ENCODE results near the gene GJB3. TPM values are rescaled to one million over a fixed set of nuclear protein-coding genes. Genes with fewer than 3 reads are reported as not detected.
A peak's percentile ranks its signal among the peaks of the same experiment; 100 is the strongest.

The GJB3 gene
- total RNA-seq, 1 experiment from 2014 or later: 74.8 TPM

GRCh38 chr1:34779526-34779925, 1.5 kb upstream of the GJB3 start:
- BruUV-seq (replicated peaks): no TSS peak
- POLR2A ChIA-PET: interaction anchor here (0.9 to 4.5 kb wide), 3 partner anchors 9 to 300 kb away, joined by 3 to 23 read pairs (median 4); partner anchors contain the start of genes TMEM35B and ZMYM1

GRCh38 chr1:34779962-34780361, 1.1 kb upstream of the GJB3 start:
- H3K9me3 Mint-ChIP-seq (ENCODE audit: unreplicated experiment): no peaks in the 10 kb centered on the region
- peaks cover 22% of the 10 kb centered on the region for H3K36me3 Mint-ChIP-seq (ENCODE audit: insufficient read depth, unreplicated experiment)
- ChIA-PET CTCF (interaction anchor here (0.6 to 3.8 kb wide), 4 partner anchors 25 to 1324 kb away, joined by 3 to 19 read pairs (median 5); partner anchors contain the start of genes GJB5 and SMIM12), POLR2A (interaction anchor here (4.5 kb wide), 1 partner anchor 9 kb away, joined by 23 read pairs; no protein-coding TSS in a partner anchor)
- no peaks in the 10 kb centered on the region for H3K27me3 Mint-ChIP-seq (ENCODE audit: insufficient read depth, unreplicated experiment)
- intact Hi-C loops (cut with micrococcal nuclease): loop anchor here (1.0 kb wide), 1 partner anchor 17 kb away; no protein-coding TSS in a partner anchor
- no TSS peak for BruUV-seq (replicated peaks)
- TF ChIP-seq, protein P1, sequence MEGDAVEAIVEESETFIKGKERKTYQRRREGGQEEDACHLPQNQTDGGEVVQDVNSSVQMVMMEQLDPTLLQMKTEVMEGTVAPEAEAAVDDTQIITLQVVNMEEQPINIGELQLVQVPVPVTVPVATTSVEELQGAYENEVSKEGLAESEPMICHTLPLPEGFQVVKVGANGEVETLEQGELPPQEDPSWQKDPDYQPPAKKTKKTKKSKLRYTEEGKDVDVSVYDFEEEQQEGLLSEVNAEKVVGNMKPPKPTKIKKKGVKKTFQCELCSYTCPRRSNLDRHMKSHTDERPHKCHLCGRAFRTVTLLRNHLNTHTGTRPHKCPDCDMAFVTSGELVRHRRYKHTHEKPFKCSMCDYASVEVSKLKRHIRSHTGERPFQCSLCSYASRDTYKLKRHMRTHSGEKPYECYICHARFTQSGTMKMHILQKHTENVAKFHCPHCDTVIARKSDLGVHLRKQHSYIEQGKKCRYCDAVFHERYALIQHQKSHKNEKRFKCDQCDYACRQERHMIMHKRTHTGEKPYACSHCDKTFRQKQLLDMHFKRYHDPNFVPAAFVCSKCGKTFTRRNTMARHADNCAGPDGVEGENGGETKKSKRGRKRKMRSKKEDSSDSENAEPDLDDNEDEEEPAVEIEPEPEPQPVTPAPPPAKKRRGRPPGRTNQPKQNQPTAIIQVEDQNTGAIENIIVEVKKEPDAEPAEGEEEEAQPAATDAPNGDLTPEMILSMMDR (IDR thresholded peaks at IDR 0.05; ENCODE audit: unreplicated experiment): no peak
- peaks cover 52% of the 10 kb centered on the region for H3K4me1 Mint-ChIP-seq (ENCODE audit: insufficient read depth, unreplicated experiment)
- DNase-seq (ENCODE audit: unreplicated experiment): no peak
- H3K4me3 Mint-ChIP-seq (ENCODE audit: unreplicated experiment): peak overlapping the region; percentile 96
- H3K27ac Mint-ChIP-seq (ENCODE audit: low read depth, unreplicated experiment): peak overlapping the region; percentile 66

More at GRCh38 chr1:34779526-34779925, 1.5 kb upstream of the GJB3 start:
- H3K27me3 Mint-ChIP-seq (ENCODE audit: insufficient read depth, unreplicated experiment): no peaks in the 10 kb centered on the region
- peak overlapping the region; percentile 96 for H3K4me3 Mint-ChIP-seq (ENCODE audit: unreplicated experiment)
- TF ChIP-seq, protein P1 (IDR thresholded peaks at IDR 0.05; ENCODE audit: unreplicated experiment): no peak
- H3K27ac Mint-ChIP-seq (ENCODE audit: low read depth, unreplicated experiment): peak overlapping the region; percentile 66
- H3K4me1 Mint-ChIP-seq (ENCODE audit: insufficient read depth, unreplicated experiment): peaks cover 49% of the 10 kb centered on the region
- peak; percentile 85 for DNase-seq (ENCODE audit: unreplicated experiment)
- intact Hi-C loops (cut with micrococcal nuclease): no loop called here
- CTCF ChIA-PET: interaction anchor here (0.7 to 3.8 kb wide), 4 partner anchors 24 to 948 kb away, joined by 3 to 19 read pairs (median 6); partner anchors contain the start of genes GJB5 and SMIM12
- H3K9me3 Mint-ChIP-seq (ENCODE audit: unreplicated experiment): no peaks in the 10 kb centered on the region
- peaks cover 18% of the 10 kb centered on the region for H3K36me3 Mint-ChIP-seq (ENCODE audit: insufficient read depth, unreplicated experiment)

DNA sequence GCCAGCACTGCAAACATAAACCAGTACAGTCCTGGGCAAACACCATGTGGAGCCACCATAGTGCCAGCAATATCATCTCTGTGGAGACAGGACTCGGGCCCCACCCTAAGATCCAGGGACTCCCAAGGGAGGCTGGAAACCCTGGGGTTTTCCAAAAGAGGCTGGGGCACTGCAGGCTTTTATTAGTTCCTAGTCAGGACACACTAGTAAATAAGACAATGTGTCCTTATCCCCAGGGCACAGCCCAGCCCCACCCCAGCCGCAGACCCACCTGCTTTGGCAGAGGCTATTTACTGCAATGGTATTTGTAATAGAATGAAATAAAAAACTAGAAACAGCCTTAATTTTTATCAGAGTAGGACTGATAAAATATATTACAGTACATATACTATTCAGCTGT, 486 bp upstream of the GJB3 start:
- Mint-ChIP-seq H3K27ac (ENCODE audit: low read depth, unreplicated experiment) (peak overlapping the region; percentile 66), H3K4me1 (ENCODE audit: insufficient read depth, unreplicated experiment) (peaks cover 52% of the 10 kb centered on the region), H3K27me3 (ENCODE audit: insufficient read depth, unreplicated experiment) (no peaks in the 10 kb centered on the region), H3K9me3 (ENCODE audit: unreplicated experiment) (no peaks in the 10 kb centered on the region), H3K36me3 (ENCODE audit: insufficient read depth, unreplicated experiment) (peaks cover 28% of the 10 kb centered on the region), H3K4me3 (ENCODE audit: unreplicated experiment) (peak overlapping the region; percentile 96)
- TF ChIP-seq, protein P1 (IDR thresholded peaks at IDR 0.05; ENCODE audit: unreplicated experiment): no peak
- ChIA-PET POLR2A (interaction anchor here (0.7 to 4.5 kb wide), 6 partner anchors 10 to 86 kb away, joined by 3 to 23 read pairs (median 4); no protein-coding TSS in a partner anchor), CTCF (interaction anchor here (0.6 to 3.8 kb wide), 6 partner anchors 9 to 1324 kb away, joined by 3 to 20 read pairs (median 4); partner anchors contain the start of genes GJB5 and SMIM12)
- BruUV-seq (replicated peaks): TSS peak; percentile 65
- DNase-seq (ENCODE audit: unreplicated experiment): peak; percentile 40
- intact Hi-C loops (cut with micrococcal nuclease): loop anchor here (1.0 kb wide), 1 partner anchor 17 kb away; no protein-coding TSS in a partner anchor

DNA sequence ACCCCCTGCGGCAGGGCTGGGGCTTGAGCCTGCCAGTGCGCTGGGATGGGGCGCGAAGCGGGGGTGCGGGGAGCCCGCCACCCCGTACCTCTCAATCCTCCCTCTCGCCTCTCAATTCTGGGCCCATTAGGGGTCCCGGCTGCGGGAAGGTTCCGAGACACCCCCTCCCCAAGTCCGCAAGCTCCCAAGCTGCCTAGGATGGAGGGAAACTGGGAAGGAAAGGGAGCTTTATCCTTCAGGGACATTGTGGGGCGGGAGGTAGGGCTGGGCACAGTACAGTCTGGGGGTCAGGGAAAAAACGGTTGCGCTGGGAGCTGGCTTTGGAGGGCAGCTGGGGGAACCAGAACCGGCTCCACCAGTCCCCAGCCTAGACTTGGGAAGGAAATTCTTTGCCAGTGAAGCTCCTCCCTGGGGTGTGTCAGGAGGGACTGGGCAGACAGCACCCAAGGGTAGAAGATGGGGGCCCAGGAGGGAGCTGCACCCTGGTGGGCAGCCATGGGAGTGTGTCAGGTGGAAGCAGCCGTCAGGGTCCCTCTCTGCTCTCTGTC, 904 bp downstream of the GJB3 start:
- Mint-ChIP-seq H3K9me3 (ENCODE audit: unreplicated experiment) (no peaks in the 10 kb centered on the region), H3K4me3 (ENCODE audit: unreplicated experiment) (peak overlapping the region; percentile 96), H3K4me1 (ENCODE audit: insufficient read depth, unreplicated experiment) (peaks cover 61% of the 10 kb centered on the region), H3K27ac (ENCODE audit: low read depth, unreplicated experiment) (peak overlapping the region; percentile 92), H3K27me3 (ENCODE audit: insufficient read depth, unreplicated experiment) (no peaks in the 10 kb centered on the region), H3K36me3 (ENCODE audit: insufficient read depth, unreplicated experiment) (peaks cover 39% of the 10 kb centered on the region)
- ChIA-PET POLR2A (interaction anchor here (0.7 to 4.5 kb wide), 8 partner anchors 11 to 1119 kb away, joined by 3 to 23 read pairs (median 4); partner anchors contain the start of gene TMEM35B), CTCF (interaction anchor here (0.5 to 2.4 kb wide), 12 partner anchors 9 to 1151 kb away, joined by 3 to 20 read pairs (median 3); partner anchors contain the start of genes GJB5 and SMIM12)
- intact Hi-C loops (cut with micrococcal nuclease): loop anchor here (1.0 kb wide), 1 partner anchor 27 kb away; the partner anchor contains the start of gene GJB5
- no TSS peak for BruUV-seq (replicated peaks)
- peak; percentile 44 for DNase-seq (ENCODE audit: unreplicated experiment)
- TF ChIP-seq, protein P1 (IDR thresholded peaks at IDR 0.05; ENCODE audit: unreplicated experiment): no peak

All from MCF 10A (cell line).